Measurements from ENCODE around the gene STYK1. TPM values are rescaled to one million over a fixed set of nuclear protein-coding genes. Genes with fewer than 3 reads are reported as not detected.

The STYK1 gene
- total RNA-seq, 1 donor from 2014 or later, result 0.79 TPM

DNA sequence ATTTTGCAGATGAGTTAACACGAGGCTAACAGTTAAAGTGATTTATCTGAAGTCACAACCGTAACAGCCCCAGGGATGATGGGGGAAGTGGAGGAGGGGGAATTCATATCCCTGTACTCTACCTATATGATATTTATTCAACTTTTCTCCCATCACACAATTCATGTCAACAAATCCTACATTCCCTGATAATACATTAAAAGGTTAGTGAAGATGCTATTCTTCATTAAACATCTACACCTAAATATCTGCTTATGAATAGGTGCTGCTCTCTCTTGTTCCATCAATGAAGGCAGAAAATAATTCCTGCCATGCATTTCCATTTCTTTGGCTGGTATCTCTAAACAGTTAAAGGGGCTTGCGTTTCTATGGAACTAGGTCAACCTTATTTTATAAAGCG, 42.4 kb upstream of the STYK1 start:
- Mint-ChIP-seq H3K4me1 (ENCODE audit: low read depth) (peaks cover 22% of the 10 kb centered on the region), H3K27me3 (no peaks in the 10 kb centered on the region), H3K4me3 (ENCODE audit: low read depth) (no peak overlapping the region), H3K27ac (peak overlapping the region; percentile 45), H3K36me3 (ENCODE audit: insufficient read depth) (peaks cover 28% of the 10 kb centered on the region), H3K9me3 (ENCODE audit: low read depth) (no peaks in the 10 kb centered on the region)
- no peak for DNase-seq (ENCODE audit: low spot score, unreplicated experiment)
- TF ChIP-seq CTCF (IDR thresholded peaks at IDR 0.05; ENCODE audit: unreplicated experiment), result no peak

DNA sequence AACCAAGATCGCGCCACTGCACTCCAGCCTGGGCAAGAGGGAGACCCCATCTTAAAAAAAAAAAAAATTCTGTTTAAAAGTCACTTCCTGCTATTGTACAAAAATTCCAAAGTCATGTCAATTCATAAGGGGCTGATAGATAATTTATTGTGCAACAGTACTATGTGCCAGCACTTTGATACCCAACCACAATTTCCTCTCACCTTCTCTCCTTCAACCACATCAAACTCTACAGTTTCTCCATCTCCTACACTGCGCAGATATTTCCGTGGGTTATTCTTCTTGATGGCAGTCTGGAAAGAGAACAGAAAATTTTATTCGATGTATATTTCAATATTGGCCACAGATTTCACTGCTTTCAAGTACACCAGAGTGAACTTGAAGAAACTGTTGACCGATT, 41.6 kb upstream of the STYK1 start:
- DNase-seq (ENCODE audit: low spot score, unreplicated experiment), result no peak
- H3K9me3 Mint-ChIP-seq (ENCODE audit: low read depth), result no peaks in the 10 kb centered on the region
- H3K4me1 Mint-ChIP-seq (ENCODE audit: low read depth), result peaks cover 16% of the 10 kb centered on the region
- H3K36me3 Mint-ChIP-seq (ENCODE audit: insufficient read depth), result peaks cover 29% of the 10 kb centered on the region
- TF ChIP-seq CTCF (IDR thresholded peaks at IDR 0.05; ENCODE audit: unreplicated experiment), result no peak
- H3K4me3 Mint-ChIP-seq (ENCODE audit: low read depth), result no peak overlapping the region
- no peaks in the 10 kb centered on the region for H3K27me3 Mint-ChIP-seq
- no peak overlapping the region for H3K27ac Mint-ChIP-seq

DNA sequence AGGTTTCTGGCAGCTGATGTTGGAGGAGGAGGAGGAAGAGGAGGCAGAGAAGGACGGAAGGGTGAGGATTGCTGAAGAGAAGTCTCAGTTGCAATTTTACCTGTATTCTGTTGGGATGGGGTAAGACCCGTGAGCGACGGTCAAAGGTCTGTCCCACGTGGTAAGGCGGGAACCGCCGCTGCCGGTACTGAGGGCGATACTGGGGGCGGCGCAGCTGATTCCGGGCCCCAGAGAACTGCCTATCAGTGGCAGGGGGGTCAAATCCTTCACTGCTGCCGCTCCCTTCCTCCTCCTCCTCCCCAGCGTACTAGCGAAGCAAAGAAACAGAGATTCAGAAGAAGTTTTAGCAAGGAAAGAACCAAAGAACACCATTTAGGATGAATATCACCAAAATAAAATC, 36.0 kb upstream of the STYK1 start:
- peaks cover 32% of the 10 kb centered on the region for H3K36me3 Mint-ChIP-seq (ENCODE audit: insufficient read depth)

GRCh38 chr12:10708862-10709261, 35.0 kb upstream of the STYK1 start:
- TF ChIP-seq CTCF (IDR thresholded peaks at IDR 0.05; ENCODE audit: unreplicated experiment), result no peak
- DNase-seq (ENCODE audit: low spot score, unreplicated experiment), result no peak
- Mint-ChIP-seq H3K4me3 (ENCODE audit: low read depth) (no peak overlapping the region), H3K4me1 (ENCODE audit: low read depth) (no peaks in the 10 kb centered on the region), H3K36me3 (ENCODE audit: insufficient read depth) (peaks cover 33% of the 10 kb centered on the region), H3K27me3 (no peaks in the 10 kb centered on the region), H3K27ac (no peak overlapping the region), H3K9me3 (ENCODE audit: low read depth) (no peaks in the 10 kb centered on the region)

More for the DNA sequence above, 36.0 kb upstream of the STYK1 start:
- DNase-seq (ENCODE audit: low spot score, unreplicated experiment), result no peak
- Mint-ChIP-seq H3K9me3 (ENCODE audit: low read depth) (no peaks in the 10 kb centered on the region), H3K27me3 (no peaks in the 10 kb centered on the region), H3K4me3 (ENCODE audit: low read depth) (no peak overlapping the region), H3K4me1 (ENCODE audit: low read depth) (no peaks in the 10 kb centered on the region), H3K27ac (no peak overlapping the region)
- TF ChIP-seq CTCF (IDR thresholded peaks at IDR 0.05; ENCODE audit: unreplicated experiment), result no peak

DNA sequence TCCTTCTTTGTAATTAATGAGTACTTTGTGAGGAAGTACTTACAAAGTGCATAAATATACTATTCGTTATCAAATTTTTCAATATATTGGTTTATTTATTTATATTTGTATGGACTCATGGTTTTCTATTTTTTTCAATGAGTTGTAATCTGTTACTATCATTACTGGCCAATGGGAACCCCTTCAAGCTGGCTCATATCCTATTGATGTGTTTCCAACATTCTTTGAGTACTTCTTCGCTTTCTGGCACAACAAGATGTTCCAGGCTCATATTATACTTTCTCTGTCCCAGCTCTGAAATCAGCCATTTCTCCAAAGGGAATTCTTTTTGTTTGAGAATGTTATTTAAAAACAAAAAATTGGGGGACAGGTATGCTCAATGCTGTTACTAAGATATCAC, 31.8 kb upstream of the STYK1 start:
- H3K4me1 Mint-ChIP-seq (ENCODE audit: low read depth), result no peaks in the 10 kb centered on the region
- no peaks in the 10 kb centered on the region for H3K27me3 Mint-ChIP-seq
- no peaks in the 10 kb centered on the region for H3K9me3 Mint-ChIP-seq (ENCODE audit: low read depth)
- no peak for DNase-seq (ENCODE audit: low spot score, unreplicated experiment)
- peaks cover 28% of the 10 kb centered on the region for H3K36me3 Mint-ChIP-seq (ENCODE audit: insufficient read depth)
- H3K27ac Mint-ChIP-seq, result no peak overlapping the region
- H3K4me3 Mint-ChIP-seq (ENCODE audit: low read depth), result no peak overlapping the region
- no peak for TF ChIP-seq CTCF (IDR thresholded peaks at IDR 0.05; ENCODE audit: unreplicated experiment)
